Testis (tissue), 2 donors: ENCODE data around the gene SLC9A8.

Source experiments
- CTCF ChIP-seq, 3 experiments: fragments of 450-650 bp in 2 of 3; fragments of 200-600 bp in 1 of 3; sonication (generic) in 1 of 3; IDR thresholded peaks; one replicate each; pipeline ENCODE4 v1.5.1; 2016 to 2019; ENCODE audit warnings: antibody characterized with exemption in 3 of 3, mild to moderate bottlenecking in 2 of 3, moderate library complexity in 1 of 3
- POLR2A ChIP-seq: fragments of 450-650 bp; IDR thresholded peaks from one replicate; pipeline ENCODE4 v1.6.1; 2017; ENCODE audit warnings: antibody characterized with exemption, mild to moderate bottlenecking, moderate library complexity

GRCh38 chr20:49872056-49872455 lies 59.4 kb downstream of the SLC9A8 start:
- TF ChIP-seq CTCF (IDR thresholded peaks at IDR 0.05) (no peak), POLR2A (no peak)
